MCF 10A (cell line): ENCODE data around the gene MEIS2. TPM values are rescaled to one million over a fixed set of nuclear protein-coding genes. Genes with fewer than 3 reads are reported as not detected.

Source experiments
- BruUV-seq: library from RNA; stranded (reverse); fragments of 400-500 nt; replicated peaks from 2 replicates; lab custom pipeline; 2021; lab: Mats Ljungman, UMichigan
- CTCF ChIA-PET: fragments of 300-600 bp; sonication (Branson Sonifier 250); formaldehyde crosslinking; extraction: SDS; loops from one replicate; lab custom pipeline; 2021; ENCODE audit warnings: antibody characterized with exemption, inconsistent platforms; lab: Yijun Ruan, JAX
- POLR2A ChIA-PET: fragments of 300-600, 350-650 bp; sonication (Branson Sonifier 250); formaldehyde crosslinking; extraction: SDS; loops from one replicate; lab custom pipeline; 2020; ENCODE audit warnings: antibody characterized with exemption, inconsistent platforms; lab: Yijun Ruan, JAX
- DNase-seq: peaks from one replicate; pipeline ENCODE4 v3.0.0-alpha.2; 2018; ENCODE audit not compliant: unreplicated experiment
- H3K27ac Mint-ChIP-seq: one replicate; pipeline ENCODE4 v1.8.0; 2022; ENCODE audit warnings: mild to moderate bottlenecking, low read depth, mixed read lengths; ENCODE audit not compliant: unreplicated experiment
- H3K27me3 Mint-ChIP-seq: one replicate; pipeline ENCODE4 v1.8.0; 2022; ENCODE audit warnings: mixed read lengths; ENCODE audit not compliant: insufficient read depth, unreplicated experiment
- H3K36me3 Mint-ChIP-seq: one replicate; pipeline ENCODE4 v1.8.0; 2022; ENCODE audit warnings: mild to moderate bottlenecking, moderate library complexity, mixed read lengths; ENCODE audit not compliant: insufficient read depth, unreplicated experiment
- H3K4me1 Mint-ChIP-seq: one replicate; pipeline ENCODE4 v1.8.0; 2022; ENCODE audit warnings: mixed read lengths; ENCODE audit not compliant: insufficient read depth, unreplicated experiment
- H3K4me3 Mint-ChIP-seq: one replicate; pipeline ENCODE4 v1.8.0; 2022; ENCODE audit warnings: mild to moderate bottlenecking, moderate library complexity, mixed read lengths; ENCODE audit not compliant: unreplicated experiment
- H3K9me3 Mint-ChIP-seq: one replicate; pipeline ENCODE4 v1.8.0; 2022; ENCODE audit warnings: mixed read lengths; ENCODE audit not compliant: unreplicated experiment
- CTCF ChIP-seq: fragments of 200-600 bp; IDR thresholded peaks from one replicate; pipeline ENCODE4 v1.8.0; 2022; ENCODE audit warnings: antibody characterized with exemption, mild to moderate bottlenecking; ENCODE audit not compliant: unreplicated experiment
- intact Hi-C: fragments of 100-400 bp; cut with micrococcal nuclease; formaldehyde crosslinking; loops from 2 replicates; pipeline ENCODE4 v1.14.1; 2022
- total RNA-seq: library from RNA; stranded (reverse); gene quantifications from 2 replicates; pipeline ENCODE4 v1.2.3, GENCODE V29; 2022

MEIS2 gene
- total RNA-seq, 1 experiment from 2014 or later: 6.9 TPM

- H3K27ac Mint-ChIP-seq: no peak overlapping the region
- BruUV-seq: no TSS peak
- ChIA-PET CTCF (interaction anchor here (0.5 to 0.9 kb wide), 5 partner anchors 19 to 1593 kb away, joined by 3 read pairs; no protein-coding TSS in a partner anchor), POLR2A (no interaction called here)
- intact Hi-C loops: no loop called here
- no peaks in the 10 kb centered on the region for H3K27me3 Mint-ChIP-seq
- no peak for TF ChIP-seq CTCF
- H3K4me1 Mint-ChIP-seq: no peaks in the 10 kb centered on the region
- no peaks in the 10 kb centered on the region for H3K9me3 Mint-ChIP-seq
- no peak for DNase-seq
- H3K4me3 Mint-ChIP-seq: no peak overlapping the region
- H3K36me3 Mint-ChIP-seq: no peaks in the 10 kb centered on the region
These were observed 11.0 kb upstream of the MEIS2 start for GRCh38 chr15:37111427-37111717.

DNA sequence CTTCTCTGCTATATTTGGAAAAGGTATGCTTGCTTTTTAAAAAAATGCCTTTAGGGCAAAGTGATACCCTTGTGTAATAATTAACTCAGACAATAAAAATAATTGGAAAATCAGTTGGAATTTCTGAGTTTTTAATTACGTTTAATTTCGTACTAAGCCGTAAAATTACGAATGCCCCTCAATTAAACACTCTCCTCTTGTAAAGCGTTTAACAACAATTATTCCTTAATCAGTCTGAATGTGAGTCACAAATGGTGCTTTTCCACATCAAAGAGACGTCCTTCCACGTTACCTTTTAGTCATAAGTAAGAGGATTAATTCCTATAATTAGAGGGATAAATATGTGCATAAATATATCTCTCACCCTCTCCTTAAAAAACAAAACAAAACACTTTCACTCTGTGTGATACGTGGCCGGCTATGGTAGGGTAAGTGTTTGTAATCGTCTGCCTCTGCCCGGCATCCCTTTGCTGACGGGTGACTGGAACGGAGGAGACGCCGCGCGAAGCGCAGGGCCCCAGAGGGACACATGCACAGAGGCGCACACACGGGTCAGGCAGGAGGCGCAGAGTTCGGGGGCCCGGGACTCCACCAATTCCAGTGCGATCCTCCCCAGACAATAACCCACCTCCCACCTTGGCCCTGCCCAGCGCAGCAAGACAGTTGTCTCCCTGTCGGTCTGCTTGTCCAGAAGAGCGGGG lies 9.7 kb upstream of the MEIS2 start:
- no peaks in the 10 kb centered on the region for H3K27me3 Mint-ChIP-seq
- H3K36me3 Mint-ChIP-seq: no peaks in the 10 kb centered on the region
- BruUV-seq: no TSS peak
- no peaks in the 10 kb centered on the region for H3K4me1 Mint-ChIP-seq
- H3K9me3 Mint-ChIP-seq: no peaks in the 10 kb centered on the region
- no peak overlapping the region for H3K4me3 Mint-ChIP-seq
- TF ChIP-seq CTCF: no peak
- intact Hi-C loops: no loop called here
- no peak for DNase-seq
- POLR2A ChIA-PET: no interaction called here
- no peak overlapping the region for H3K27ac Mint-ChIP-seq
- CTCF ChIA-PET: interaction anchor here (0.7 kb wide), 1 partner anchor 227 kb away, joined by 3 read pairs; no protein-coding TSS in a partner anchor

- H3K36me3 Mint-ChIP-seq: no peaks in the 10 kb centered on the region
- H3K9me3 Mint-ChIP-seq: no peaks in the 10 kb centered on the region
- no peak for DNase-seq
- no peak overlapping the region for H3K27ac Mint-ChIP-seq
- no peak for TF ChIP-seq CTCF
- BruUV-seq: no TSS peak
- no peaks in the 10 kb centered on the region for H3K4me1 Mint-ChIP-seq
- no peak overlapping the region for H3K4me3 Mint-ChIP-seq
- ChIA-PET POLR2A (no interaction called here), CTCF (interaction anchor here (0.6 to 0.9 kb wide), 3 partner anchors 20 to 1765 kb away, joined by 3 read pairs; no protein-coding TSS in a partner anchor)
- intact Hi-C loops: no loop called here
- no peaks in the 10 kb centered on the region for H3K27me3 Mint-ChIP-seq
These were observed 9.0 kb upstream of the MEIS2 start for GRCh38 chr15:37109168-37109871.

GRCh38 chr15:37108381-37109167 lies 8.2 kb upstream of the MEIS2 start:
- BruUV-seq: no TSS peak
- no peak for TF ChIP-seq CTCF
- Mint-ChIP-seq H3K27ac (no peak overlapping the region), H3K36me3 (no peaks in the 10 kb centered on the region), H3K4me3 (no peak overlapping the region), H3K4me1 (no peaks in the 10 kb centered on the region), H3K9me3 (no peaks in the 10 kb centered on the region), H3K27me3 (no peaks in the 10 kb centered on the region)
- intact Hi-C loops: no loop called here
- no peak for DNase-seq
- CTCF ChIA-PET: interaction anchor here (0.6 to 0.9 kb wide), 2 partner anchors 21 to 1764 kb away, joined by 3 read pairs; no protein-coding TSS in a partner anchor
- POLR2A ChIA-PET: no interaction called here
